ENCODE measurements around the gene PLPP1. TPM values are rescaled to one million over a fixed set of nuclear protein-coding genes. Genes with fewer than 3 reads are reported as not detected.

PLPP1 gene
- total RNA-seq, 1 donor from 2014 or later: 36.2 TPM

GRCh38 chr5:55445791-55446190 is 89.0 kb downstream of the PLPP1 start:
- TF ChIP-seq CTCF (conservative IDR thresholded peaks at IDR 0.05; ENCODE audit: low read depth, low read length): no peak
- no peak for DNase-seq (ENCODE audit: low read depth)

GRCh38 chr5:55441954-55442353 is 92.8 kb downstream of the PLPP1 start:
- no peak for DNase-seq (ENCODE audit: low read depth)
- no peak overlapping the region for H3K4me3 ChIP-seq (ENCODE audit: low read depth, low read length)
- no peak for TF ChIP-seq CTCF (conservative IDR thresholded peaks at IDR 0.05; ENCODE audit: low read depth, low read length)

More at GRCh38 chr5:55445791-55446190, 89.0 kb downstream of the PLPP1 start:
- no peak overlapping the region for H3K4me3 ChIP-seq (ENCODE audit: low read depth, low read length)

- H3K4me3 ChIP-seq (ENCODE audit: low read depth, low read length): no peak overlapping the region
- DNase-seq (ENCODE audit: low read depth): no peak
- no peak for TF ChIP-seq CTCF (conservative IDR thresholded peaks at IDR 0.05; ENCODE audit: low read depth, low read length)
Measured at GRCh38 chr5:55441107-55441771, 93.5 kb downstream of the PLPP1 start.

- no peak for DNase-seq (ENCODE audit: low read depth)
- TF ChIP-seq CTCF (conservative IDR thresholded peaks at IDR 0.05; ENCODE audit: low read depth, low read length): no peak
- no peak overlapping the region for H3K4me3 ChIP-seq (ENCODE audit: low read depth, low read length)
Measured at GRCh38 chr5:55440188-55440646, 94.5 kb downstream of the PLPP1 start.

GRCh38 chr5:55438998-55439397 is 95.8 kb downstream of the PLPP1 start:
- DNase-seq (ENCODE audit: low read depth): no peak
- no peak overlapping the region for H3K4me3 ChIP-seq (ENCODE audit: low read depth, low read length)
- TF ChIP-seq CTCF (conservative IDR thresholded peaks at IDR 0.05; ENCODE audit: low read depth, low read length): no peak

- no peak overlapping the region for H3K4me3 ChIP-seq (ENCODE audit: low read depth, low read length)
- no peak for DNase-seq (ENCODE audit: low read depth)
- TF ChIP-seq CTCF (conservative IDR thresholded peaks at IDR 0.05; ENCODE audit: low read depth, low read length): no peak
Measured at GRCh38 chr5:55437859-55438206, 96.9 kb downstream of the PLPP1 start.

- no peak overlapping the region for H3K4me3 ChIP-seq (ENCODE audit: low read depth, low read length)
- no peak for DNase-seq (ENCODE audit: low read depth)
- TF ChIP-seq CTCF (conservative IDR thresholded peaks at IDR 0.05; ENCODE audit: low read depth, low read length): no peak
Measured at GRCh38 chr5:55437452-55437851, 97.3 kb downstream of the PLPP1 start.

Measured in epithelial cell of proximal tubule (primary cell).